Activated CD4-positive, CD25-positive, alpha-beta regulatory T cell (primary cell): ENCODE data around the gene SYT17.

Experiments used
- DNase-seq, 4 experiments: peaks; one replicate each; lab custom pipeline; 2025; lab: John Stamatoyannopoulos, UW

SYT17 gene

DNA sequence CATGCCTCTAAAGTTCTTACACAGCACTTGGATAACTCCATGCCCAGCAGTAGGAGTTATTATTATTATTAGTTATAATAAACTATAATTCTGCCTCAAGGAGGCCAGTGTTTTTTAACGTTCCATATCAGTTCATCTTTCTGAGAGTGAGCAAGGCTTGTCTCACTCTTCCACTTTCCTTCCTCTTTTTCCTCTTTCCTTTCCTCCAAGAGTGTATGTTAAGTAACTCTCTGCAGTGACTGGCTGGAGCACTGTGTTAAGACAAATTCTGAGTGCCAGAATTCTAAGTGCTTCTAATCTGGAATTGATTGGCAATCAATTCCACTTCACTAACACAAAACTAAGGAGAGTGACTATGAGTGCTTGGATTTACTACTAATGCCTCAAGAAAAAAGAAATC, 133.9 kb downstream of the SYT17 start:
- DNase-seq = no peak

- DNase-seq = no peak
Measured at GRCh38 chr16:19304750-19305149, 136.7 kb downstream of the SYT17 start.

GRCh38 chr16:19305443-19305842, 137.4 kb downstream of the SYT17 start:
- no peak for DNase-seq

- DNase-seq = no peak
Measured at GRCh38 chr16:19307587-19308241, 139.7 kb downstream of the SYT17 start.

- DNase-seq = no peak
Measured at GRCh38 chr16:19308392-19308791, 140.4 kb downstream of the SYT17 start.

DNA sequence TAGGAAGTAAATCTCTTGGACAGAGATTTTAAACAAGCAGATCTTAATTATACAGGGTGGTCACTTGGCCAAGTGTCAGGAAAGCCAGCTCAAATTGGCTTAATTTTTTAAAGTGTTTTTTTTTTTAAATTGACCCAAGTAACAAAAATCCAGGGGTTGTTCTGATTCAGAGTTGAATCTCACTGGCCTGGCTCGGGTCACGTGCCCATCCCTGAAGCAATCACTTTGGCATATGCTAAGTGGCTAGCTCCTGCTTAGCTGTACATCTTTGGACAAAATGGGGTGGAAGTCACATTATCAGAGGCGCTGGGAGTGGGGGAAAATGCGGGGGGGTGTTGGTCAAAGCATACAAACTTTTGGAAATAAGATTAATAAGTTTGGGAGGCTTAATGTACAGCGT, 141.1 kb downstream of the SYT17 start:
- no peak for DNase-seq

GRCh38 chr16:19314718-19315425, 146.8 kb downstream of the SYT17 start:
- no peak for DNase-seq

DNA sequence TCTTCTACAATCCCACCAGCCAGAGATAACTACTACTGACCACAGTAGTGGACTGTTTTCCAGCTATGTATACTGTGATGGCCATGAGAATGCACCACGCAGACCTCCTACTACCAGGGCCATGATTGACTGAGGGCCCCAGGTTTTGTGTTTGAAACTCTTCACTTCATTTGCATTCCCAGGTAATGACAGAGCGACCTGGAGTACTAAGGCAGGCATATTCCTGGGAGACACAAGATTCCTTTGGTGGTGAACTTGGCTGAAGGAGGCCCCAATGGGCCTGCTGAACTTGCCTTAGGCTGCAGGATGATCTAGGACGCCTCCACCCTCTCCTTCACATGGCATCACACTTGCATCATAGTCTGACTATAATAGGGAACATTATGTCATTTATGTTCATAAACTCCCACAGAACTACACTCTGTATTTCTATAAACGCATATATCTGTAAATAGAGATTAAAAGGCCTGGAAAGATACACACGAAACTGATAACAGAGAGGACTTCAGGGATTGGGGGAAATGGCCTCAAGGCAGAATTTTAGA, 147.9 kb downstream of the SYT17 start:
- DNase-seq = no peak

DNA sequence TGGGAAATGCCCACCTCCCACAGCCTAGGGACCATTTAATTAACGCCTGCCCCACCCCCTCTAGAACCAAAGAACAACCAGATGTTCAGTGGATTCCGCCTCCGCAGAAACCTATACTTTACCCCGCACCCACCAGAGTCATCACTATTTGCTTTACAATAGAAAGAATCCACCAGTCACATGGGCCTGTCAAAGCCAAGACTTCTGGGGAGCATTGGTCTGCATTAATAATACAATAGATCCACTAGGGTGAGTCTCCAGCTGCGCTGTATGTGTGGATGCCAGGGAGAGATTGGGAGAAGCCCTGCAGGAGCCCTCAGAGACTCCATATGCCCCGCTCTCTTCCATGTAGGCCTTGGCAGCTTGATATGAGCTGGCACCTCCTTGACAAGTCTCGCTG, 148.8 kb downstream of the SYT17 start:
- DNase-seq = no peak
